ENCODE results near the gene DDX10.
A peak's percentile ranks its signal among the peaks of the same experiment; 100 is the strongest.

Gene DDX10

DNA sequence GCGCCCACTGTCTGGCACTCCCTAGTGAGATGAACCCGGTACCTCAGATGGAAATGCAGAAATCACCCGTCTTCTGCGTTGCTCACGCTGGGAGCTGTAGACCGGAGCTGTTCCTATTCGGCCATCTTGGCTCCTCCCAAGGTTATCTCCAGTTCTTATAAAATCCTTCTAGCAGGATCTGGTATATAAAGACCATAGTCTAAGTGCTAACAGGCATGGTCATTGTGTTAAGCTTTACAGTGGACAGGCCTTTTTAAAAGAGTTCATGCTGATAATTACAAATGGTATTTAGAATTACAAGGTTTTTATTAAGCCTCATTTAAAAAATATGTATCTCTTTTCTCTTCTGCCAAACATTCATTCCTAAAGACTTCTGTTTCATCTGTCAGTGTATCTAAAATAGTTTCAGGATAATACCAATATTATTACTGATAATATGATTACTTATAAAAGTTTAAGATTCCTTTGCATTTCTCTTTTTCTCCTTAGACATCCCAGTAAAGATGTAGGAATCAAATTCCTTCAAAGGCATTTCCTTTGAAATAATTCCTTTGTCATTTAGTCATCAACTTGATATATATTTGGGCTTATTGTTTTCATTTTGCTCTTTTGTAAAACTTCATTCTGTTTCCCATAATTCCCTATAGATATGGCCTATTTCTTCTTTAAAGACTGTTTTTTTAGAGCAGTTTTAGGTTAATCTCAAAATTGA, 20.7 kb downstream of the DDX10 start:
- no peak overlapping the region for H3K4me3 ChIP-seq (ENCODE audit: control insufficient read depth, low read depth, low read length)
- TF ChIP-seq, protein P1, sequence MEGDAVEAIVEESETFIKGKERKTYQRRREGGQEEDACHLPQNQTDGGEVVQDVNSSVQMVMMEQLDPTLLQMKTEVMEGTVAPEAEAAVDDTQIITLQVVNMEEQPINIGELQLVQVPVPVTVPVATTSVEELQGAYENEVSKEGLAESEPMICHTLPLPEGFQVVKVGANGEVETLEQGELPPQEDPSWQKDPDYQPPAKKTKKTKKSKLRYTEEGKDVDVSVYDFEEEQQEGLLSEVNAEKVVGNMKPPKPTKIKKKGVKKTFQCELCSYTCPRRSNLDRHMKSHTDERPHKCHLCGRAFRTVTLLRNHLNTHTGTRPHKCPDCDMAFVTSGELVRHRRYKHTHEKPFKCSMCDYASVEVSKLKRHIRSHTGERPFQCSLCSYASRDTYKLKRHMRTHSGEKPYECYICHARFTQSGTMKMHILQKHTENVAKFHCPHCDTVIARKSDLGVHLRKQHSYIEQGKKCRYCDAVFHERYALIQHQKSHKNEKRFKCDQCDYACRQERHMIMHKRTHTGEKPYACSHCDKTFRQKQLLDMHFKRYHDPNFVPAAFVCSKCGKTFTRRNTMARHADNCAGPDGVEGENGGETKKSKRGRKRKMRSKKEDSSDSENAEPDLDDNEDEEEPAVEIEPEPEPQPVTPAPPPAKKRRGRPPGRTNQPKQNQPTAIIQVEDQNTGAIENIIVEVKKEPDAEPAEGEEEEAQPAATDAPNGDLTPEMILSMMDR (IDR thresholded peaks at IDR 0.05; ENCODE audit: control insufficient read depth, insufficient read depth, low read depth, low read length, missing control alignments): no peak
- no peak for DNase-seq (ENCODE audit: low read depth)

DNA sequence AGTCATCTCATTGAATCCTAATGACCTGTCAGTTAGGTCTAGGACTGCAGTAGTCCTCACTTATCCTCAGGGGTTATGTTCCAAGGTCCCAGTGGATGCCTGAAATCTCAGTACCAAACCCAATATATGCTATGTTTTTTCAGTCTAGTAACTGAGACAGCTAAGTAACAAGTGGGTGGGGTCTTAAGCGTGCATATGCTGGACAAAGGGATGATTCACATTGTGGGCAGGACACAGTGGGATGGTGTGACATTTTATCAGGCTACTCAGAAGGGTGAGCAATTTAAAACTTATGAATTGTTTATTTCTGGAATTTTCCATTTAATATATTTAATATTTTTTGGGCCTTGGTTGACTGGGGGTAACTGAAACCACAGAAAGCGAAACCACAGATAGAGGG, 29.0 kb downstream of the DDX10 start:
- TF ChIP-seq, protein P1 (IDR thresholded peaks at IDR 0.05; ENCODE audit: control insufficient read depth, insufficient read depth, low read depth, low read length, missing control alignments): no peak
- no peak overlapping the region for H3K4me3 ChIP-seq (ENCODE audit: control insufficient read depth, low read depth, low read length)
- DNase-seq (ENCODE audit: low read depth): no peak

GRCh38 chr11:108694846-108695245, 30.0 kb downstream of the DDX10 start:
- TF ChIP-seq, protein P1 (IDR thresholded peaks at IDR 0.05; ENCODE audit: control insufficient read depth, insufficient read depth, low read depth, low read length, missing control alignments): no peak
- H3K4me3 ChIP-seq (ENCODE audit: control insufficient read depth, low read depth, low read length): no peak overlapping the region
- DNase-seq (ENCODE audit: low read depth): no peak

- DNase-seq (ENCODE audit: low read depth): peak; percentile 50
- TF ChIP-seq, protein P1 (IDR thresholded peaks at IDR 0.05; ENCODE audit: control insufficient read depth, insufficient read depth, low read depth, low read length, missing control alignments): peak; percentile 98
- no peak overlapping the region for H3K4me3 ChIP-seq (ENCODE audit: control insufficient read depth, low read depth, low read length)
Observed at GRCh38 chr11:108697872-108698473, 33.1 kb downstream of the DDX10 start.

GRCh38 chr11:108698844-108699642, 34.2 kb downstream of the DDX10 start:
- DNase-seq (ENCODE audit: low read depth): no peak

DNA sequence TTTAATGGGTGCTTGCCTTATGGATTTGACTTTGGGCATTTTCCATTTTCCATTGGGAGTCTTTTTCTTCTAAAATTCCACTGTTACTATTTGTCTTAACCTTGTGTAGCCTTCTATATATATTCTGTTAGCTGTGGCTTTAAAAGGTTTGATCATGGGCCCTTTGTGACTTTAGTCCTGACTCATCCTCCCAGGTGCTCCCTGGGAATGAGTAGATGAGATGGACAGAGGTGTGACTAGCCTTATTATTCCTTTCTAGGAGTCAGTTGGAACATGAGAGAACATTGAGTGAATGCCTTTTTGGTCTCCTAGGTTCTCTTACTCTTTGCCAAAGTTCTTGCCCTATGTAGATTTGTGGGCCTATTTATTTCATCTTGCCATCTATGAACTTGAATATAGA, 39.0 kb downstream of the DDX10 start:
- no peak overlapping the region for H3K4me3 ChIP-seq (ENCODE audit: control insufficient read depth, low read depth, low read length)
- DNase-seq (ENCODE audit: low read depth): no peak
- TF ChIP-seq, protein P1 (IDR thresholded peaks at IDR 0.05; ENCODE audit: control insufficient read depth, insufficient read depth, low read depth, low read length, missing control alignments): no peak

More at GRCh38 chr11:108698844-108699642, 34.2 kb downstream of the DDX10 start:
- H3K4me3 ChIP-seq (ENCODE audit: control insufficient read depth, low read depth, low read length): no peak overlapping the region
- TF ChIP-seq, protein P1 (IDR thresholded peaks at IDR 0.05; ENCODE audit: control insufficient read depth, insufficient read depth, low read depth, low read length, missing control alignments): no peak
